Parathyroid adenoma (tissue), 2 donors: ENCODE results near the gene CLDN2.

Experiments
- H2AFZ ChIP-seq: fragments of 300-600 bp; sonication (generic); one replicate; pipeline ENCODE4 v1.7.0; 2017; ENCODE audit warnings: antibody characterized with exemption, mild to moderate bottlenecking
- H3K27ac ChIP-seq: fragments of 300-600 bp; sonication (generic); one replicate; pipeline ENCODE4 v1.7.0; 2017
- H3K27me3 ChIP-seq: fragments of 300-600 bp; sonication (generic); one replicate; pipeline ENCODE4 v1.7.0; 2017; ENCODE audit warnings: low read length; ENCODE audit not compliant: control insufficient read depth, insufficient read depth
- H3K36me3 ChIP-seq: fragments of 300-600 bp; sonication (generic); one replicate; pipeline ENCODE4 v1.7.0; 2017; ENCODE audit warnings: low read length; ENCODE audit not compliant: control insufficient read depth, insufficient read depth
- H3K4me1 ChIP-seq: fragments of 300-600 bp; sonication (generic); one replicate; pipeline ENCODE4 v1.7.0; 2017; ENCODE audit warnings: control low read depth
- H3K4me2 ChIP-seq: fragments of 300-600 bp; sonication (generic); one replicate; pipeline ENCODE4 v1.7.0; 2017; ENCODE audit warnings: low read length
- H3K4me3 ChIP-seq: fragments of 300-600 bp; sonication (generic); one replicate; pipeline ENCODE4 v1.7.0; 2017; ENCODE audit warnings: low read depth, low read length
- H3K79me2 ChIP-seq: fragments of 300-600 bp; sonication (generic); one replicate; pipeline ENCODE4 v1.7.0; 2017; ENCODE audit warnings: control low read depth
- H3K9ac ChIP-seq: fragments of 300-600 bp; sonication (generic); one replicate; pipeline ENCODE4 v1.7.0; 2017; ENCODE audit warnings: mild to moderate bottlenecking
- H3K9me3 ChIP-seq: fragments of 300-600 bp; sonication (generic); one replicate; pipeline ENCODE4 v1.7.0; 2017; ENCODE audit warnings: low read length; ENCODE audit not compliant: control insufficient read depth
- TF ChIP-seq, protein P1 (sequence below): fragments of 300-600 bp; sonication (generic); IDR thresholded peaks from one replicate; pipeline ENCODE4 v1.7.0; 2017; ENCODE audit warnings: antibody characterized with exemption, mild to moderate bottlenecking
- donor health status: primary hyperparathyroidism.

CLDN2 gene

DNA sequence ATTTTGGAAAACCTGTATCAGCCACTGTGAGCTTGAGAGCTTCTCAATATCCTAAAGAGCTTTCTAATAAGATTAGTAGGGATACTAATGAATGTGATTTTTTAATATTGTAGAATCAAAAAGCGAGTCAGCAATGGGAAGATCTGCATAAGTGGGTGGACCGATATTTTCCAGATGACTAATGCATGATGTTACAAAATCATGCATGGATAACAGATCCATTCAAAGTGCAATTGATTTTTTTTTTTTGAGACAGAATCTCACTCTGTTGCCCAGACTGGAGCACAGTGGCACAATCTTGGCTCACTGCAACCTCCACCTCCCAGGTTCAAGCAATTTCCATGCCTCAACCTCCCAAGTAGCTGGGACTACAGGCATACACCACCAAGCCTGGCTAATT, 7.3 kb upstream of the CLDN2 start:
- Histone ChIP-seq H3K9ac (no peak overlapping the region), H3K4me2 (no peak overlapping the region), H3K27ac (no peak overlapping the region), H3K9me3 (no peaks in the 10 kb centered on the region), H3K36me3 (no peaks in the 10 kb centered on the region), H3K79me2 (no peaks in the 10 kb centered on the region), H3K27me3 (no peaks in the 10 kb centered on the region), H3K4me1 (no peaks in the 10 kb centered on the region), H2AFZ (no peak overlapping the region), H3K4me3 (no peak overlapping the region)
- TF ChIP-seq, protein P1, sequence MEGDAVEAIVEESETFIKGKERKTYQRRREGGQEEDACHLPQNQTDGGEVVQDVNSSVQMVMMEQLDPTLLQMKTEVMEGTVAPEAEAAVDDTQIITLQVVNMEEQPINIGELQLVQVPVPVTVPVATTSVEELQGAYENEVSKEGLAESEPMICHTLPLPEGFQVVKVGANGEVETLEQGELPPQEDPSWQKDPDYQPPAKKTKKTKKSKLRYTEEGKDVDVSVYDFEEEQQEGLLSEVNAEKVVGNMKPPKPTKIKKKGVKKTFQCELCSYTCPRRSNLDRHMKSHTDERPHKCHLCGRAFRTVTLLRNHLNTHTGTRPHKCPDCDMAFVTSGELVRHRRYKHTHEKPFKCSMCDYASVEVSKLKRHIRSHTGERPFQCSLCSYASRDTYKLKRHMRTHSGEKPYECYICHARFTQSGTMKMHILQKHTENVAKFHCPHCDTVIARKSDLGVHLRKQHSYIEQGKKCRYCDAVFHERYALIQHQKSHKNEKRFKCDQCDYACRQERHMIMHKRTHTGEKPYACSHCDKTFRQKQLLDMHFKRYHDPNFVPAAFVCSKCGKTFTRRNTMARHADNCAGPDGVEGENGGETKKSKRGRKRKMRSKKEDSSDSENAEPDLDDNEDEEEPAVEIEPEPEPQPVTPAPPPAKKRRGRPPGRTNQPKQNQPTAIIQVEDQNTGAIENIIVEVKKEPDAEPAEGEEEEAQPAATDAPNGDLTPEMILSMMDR = no peak

DNA sequence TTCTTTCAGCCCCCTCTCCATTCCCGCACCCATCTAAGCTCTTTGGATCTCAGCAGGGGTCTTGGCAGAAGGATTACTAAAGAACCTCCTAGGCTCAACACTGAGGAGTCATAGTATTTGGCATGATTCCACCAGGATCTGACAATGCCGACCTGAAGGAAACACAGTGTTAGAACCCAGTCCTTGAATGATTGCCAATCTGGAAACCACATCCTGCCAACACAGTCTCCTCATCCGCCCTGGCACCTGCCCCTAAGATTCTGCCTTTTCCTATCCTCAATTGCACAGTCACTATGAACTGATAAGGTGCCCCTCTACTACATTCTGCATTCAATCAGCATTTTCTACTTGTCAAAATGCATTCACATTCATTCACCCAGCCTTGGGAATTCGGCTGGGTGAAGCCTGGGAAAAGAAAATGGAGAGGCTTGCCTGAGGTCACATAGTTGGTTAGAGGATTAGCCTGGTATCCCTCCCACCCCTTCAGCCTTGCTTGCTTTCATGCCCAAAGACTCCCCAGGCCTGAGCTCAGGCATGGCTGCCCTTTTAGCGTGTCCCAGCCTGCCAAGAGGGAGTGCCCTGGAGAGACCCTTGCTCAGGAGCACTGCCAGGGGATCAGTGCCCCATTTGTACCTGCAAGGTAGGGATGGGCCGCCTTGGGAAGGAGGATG, 2.2 kb upstream of the CLDN2 start:
- H3K36me3 ChIP-seq = no peaks in the 10 kb centered on the region
- H3K4me2 ChIP-seq = no peak overlapping the region
- H3K27me3 ChIP-seq = no peaks in the 10 kb centered on the region
- H2AFZ ChIP-seq = no peak overlapping the region
- no peaks in the 10 kb centered on the region for H3K4me1 ChIP-seq
- no peak overlapping the region for H3K9ac ChIP-seq
- H3K4me3 ChIP-seq = no peak overlapping the region
- H3K27ac ChIP-seq = no peak overlapping the region
- H3K9me3 ChIP-seq = no peaks in the 10 kb centered on the region
- no peaks in the 10 kb centered on the region for H3K79me2 ChIP-seq
- TF ChIP-seq, protein P1 = no peak

DNA sequence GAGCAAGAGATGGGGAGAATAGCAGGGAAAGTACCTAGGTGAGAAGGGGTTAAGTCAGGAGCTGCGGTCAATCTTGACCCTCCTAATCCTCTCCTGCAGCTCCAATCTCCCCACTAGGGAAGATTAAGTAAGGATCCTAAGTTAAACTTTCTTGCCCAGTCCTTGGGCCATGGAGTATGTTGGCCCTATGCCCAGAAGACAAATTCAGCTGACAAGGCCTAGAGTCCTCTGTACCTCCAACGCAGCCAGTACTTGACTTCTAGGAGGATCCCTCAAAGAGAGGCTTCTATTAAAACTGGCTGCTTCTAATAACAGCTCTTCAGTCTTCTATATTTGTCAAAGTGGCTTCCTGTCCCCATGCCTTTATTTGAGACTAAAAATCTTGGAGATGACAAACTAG, 1.4 kb downstream of the CLDN2 start:
- TF ChIP-seq, protein P1 = no peak
- Histone ChIP-seq H3K79me2 (no peaks in the 10 kb centered on the region), H3K4me1 (no peaks in the 10 kb centered on the region), H3K9ac (no peak overlapping the region), H3K9me3 (no peaks in the 10 kb centered on the region), H3K36me3 (no peaks in the 10 kb centered on the region), H2AFZ (no peak overlapping the region), H3K4me3 (no peak overlapping the region), H3K27ac (no peak overlapping the region), H3K4me2 (no peak overlapping the region), H3K27me3 (no peaks in the 10 kb centered on the region)

DNA sequence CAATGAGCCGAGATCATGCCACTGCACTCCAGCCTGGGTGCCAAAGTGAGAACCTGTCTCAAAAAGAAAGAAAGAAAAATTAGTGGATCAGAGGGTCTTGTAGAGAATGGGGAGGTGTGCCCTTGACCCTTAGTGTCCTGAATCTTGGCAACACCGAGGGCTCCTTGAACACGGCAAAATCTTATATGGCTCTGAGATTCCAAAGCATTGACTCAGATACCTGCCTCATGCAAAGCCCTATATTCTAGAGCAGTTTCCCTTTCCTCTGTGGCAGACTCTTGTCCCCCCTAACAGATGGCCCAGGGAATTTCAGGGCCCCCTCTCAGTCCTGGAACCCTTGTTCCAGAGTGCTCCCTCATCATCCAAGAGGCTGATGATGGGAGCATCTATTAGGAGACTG, 6.8 kb downstream of the CLDN2 start:
- no peak overlapping the region for H3K9ac ChIP-seq
- H3K27me3 ChIP-seq = no peaks in the 10 kb centered on the region
- TF ChIP-seq, protein P1 = no peak
- no peaks in the 10 kb centered on the region for H3K36me3 ChIP-seq
- no peak overlapping the region for H3K4me2 ChIP-seq
- no peak overlapping the region for H2AFZ ChIP-seq
- no peaks in the 10 kb centered on the region for H3K4me1 ChIP-seq
- no peak overlapping the region for H3K27ac ChIP-seq
- no peak overlapping the region for H3K4me3 ChIP-seq
- no peaks in the 10 kb centered on the region for H3K9me3 ChIP-seq
- no peaks in the 10 kb centered on the region for H3K79me2 ChIP-seq

DNA sequence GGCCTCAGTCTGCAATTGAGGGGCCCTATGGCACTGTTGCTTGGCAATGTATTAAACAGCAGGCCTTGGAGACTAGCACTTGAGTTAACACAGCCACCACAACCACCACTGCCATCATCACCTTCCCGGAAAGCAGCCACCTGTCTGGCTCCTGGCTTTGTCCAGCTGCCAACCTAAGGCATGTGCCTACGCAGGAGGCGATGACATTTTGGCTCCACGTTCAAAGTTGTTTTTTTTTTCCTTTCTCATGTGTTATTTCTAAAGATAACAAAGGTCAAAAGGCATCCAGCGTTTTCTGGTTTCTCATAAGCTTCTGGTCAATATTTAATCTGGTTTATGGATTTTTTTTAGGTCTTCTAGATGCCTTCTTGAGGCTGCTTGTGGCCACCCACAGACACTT, 7.5 kb downstream of the CLDN2 start:
- Histone ChIP-seq H3K4me3 (no peak overlapping the region), H3K9me3 (no peaks in the 10 kb centered on the region), H3K4me1 (no peaks in the 10 kb centered on the region), H3K27ac (no peak overlapping the region), H3K27me3 (no peaks in the 10 kb centered on the region), H3K4me2 (no peak overlapping the region), H3K36me3 (no peaks in the 10 kb centered on the region), H3K9ac (no peak overlapping the region), H3K79me2 (no peaks in the 10 kb centered on the region), H2AFZ (no peak overlapping the region)
- TF ChIP-seq, protein P1 = no peak
